Smooth muscle cell (in vitro differentiated cells): ENCODE measurements around the gene BAG1. TPM values are rescaled to one million over a fixed set of nuclear protein-coding genes. Genes with fewer than 3 reads are reported as not detected.
A peak's percentile ranks its signal among the peaks of the same experiment; 100 is the strongest.

Source experiments
- DNase-seq: peaks from one replicate; lab custom pipeline; 2025; ENCODE audit not compliant: unreplicated experiment; lab: John Stamatoyannopoulos, UW
- H2AFZ ChIP-seq: fragments of 200-600 bp; sonication (generic); 2 replicates; pipeline ENCODE4 v1.6.0; 2016; ENCODE audit warnings: antibody characterized with exemption, low read depth, mild to moderate bottlenecking
- H3F3A ChIP-seq: fragments of 200-600 bp; sonication (generic); 2 replicates; pipeline ENCODE4 v1.6.0; 2017; ENCODE audit warnings: antibody characterized with exemption, low read depth
- H3K27ac ChIP-seq: fragments of 200-600 bp; sonication (generic); 2 replicates; pipeline ENCODE4 v1.5.1; 2016; ENCODE audit warnings: low read depth, mild to moderate bottlenecking
- H3K27me3 ChIP-seq: fragments of 200-600 bp; sonication (generic); 2 replicates; pipeline ENCODE4 v1.6.1; 2016; ENCODE audit warnings: low read depth, mild to moderate bottlenecking
- H3K36me3 ChIP-seq: fragments of 200-600 bp; sonication (generic); 2 replicates; pipeline ENCODE4 v1.5.1; 2016; ENCODE audit warnings: low read depth
- H3K4me1 ChIP-seq: fragments of 200-600 bp; sonication (generic); 2 replicates; pipeline ENCODE4 v1.5.1; 2016; ENCODE audit warnings: low read depth
- H3K4me2 ChIP-seq: fragments of 200-600 bp; sonication (generic); 2 replicates; pipeline ENCODE4 v1.6.0; 2016; ENCODE audit warnings: mild to moderate bottlenecking
- H3K4me3 ChIP-seq: fragments of 200-600 bp; sonication (generic); 2 replicates; pipeline ENCODE4 v1.5.1; 2016; ENCODE audit warnings: mild to moderate bottlenecking
- H3K79me2 ChIP-seq: fragments of 200-600 bp; sonication (generic); 2 replicates; pipeline ENCODE4 v1.6.0; 2016; ENCODE audit warnings: low read depth, mild to moderate bottlenecking
- H3K9ac ChIP-seq: fragments of 200-600 bp; sonication (generic); 2 replicates; pipeline ENCODE4 v1.6.0; 2016; ENCODE audit warnings: low read depth
- H3K9me3 ChIP-seq: fragments of 200-600 bp; sonication (generic); replicated peaks from 2 replicates; pipeline ENCODE4 v1.5.1; 2016; ENCODE audit warnings: low read depth
- H4K20me1 ChIP-seq: fragments of 200-600 bp; sonication (generic); 2 replicates; pipeline ENCODE4 v1.6.0; 2016; ENCODE audit warnings: low read depth
- WGBS: methylation state at CpG from one replicate; pipeline ENCODE4 v1.1.7; 2016; ENCODE audit warnings: low lambda C conversion rate; 5-methylcytosine and 5-hydroxymethylcytosine counted together
- polyA plus RNA-seq: library from polyadenylated mRNA; unstranded; fragments of >200 nt; fragmentation: Nextera tagmentation; extraction: Ambion mirVana; gene quantifications from 2 replicates; pipeline ENCODE4 v1.2.1, GENCODE V29; 2016
- total RNA-seq: library from RNA; depleted of rRNA; stranded (reverse); fragments of >200 nt; gene quantifications from 2 replicates; pipeline ENCODE4 v1.2.3, GENCODE V29; 2014
- TF ChIP-seq, protein P1 (sequence below): fragments of 200-600 bp; sonication (generic); IDR thresholded peaks from 2 replicates; pipeline ENCODE4 v1.5.1; 2017; ENCODE audit warnings: borderline replicate concordance, mild to moderate bottlenecking, antibody characterized with exemption; ENCODE audit not compliant: insufficient read depth, poor library complexity, severe bottlenecking

BAG1 gene
- total and polyA plus RNA-seq, 2 experiments from 2014 or later, result 39.9 to 43.3 TPM

- DNase-seq, result no peak
- H3K27me3 ChIP-seq, result no peaks in the 10 kb centered on the region
- peaks cover 29% of the 10 kb centered on the region for H4K20me1 ChIP-seq
- H3K4me2 ChIP-seq, result no peak overlapping the region
- H3F3A ChIP-seq, result no peaks in the 10 kb centered on the region
- no peak overlapping the region for H3K9ac ChIP-seq
- peak overlapping the region; percentile 11 for H3K27ac ChIP-seq
- H3K4me1 ChIP-seq, result no peaks in the 10 kb centered on the region
- peaks cover 19% of the 10 kb centered on the region for H3K36me3 ChIP-seq
- no peak overlapping the region for H3K4me3 ChIP-seq
- TF ChIP-seq, protein P1, sequence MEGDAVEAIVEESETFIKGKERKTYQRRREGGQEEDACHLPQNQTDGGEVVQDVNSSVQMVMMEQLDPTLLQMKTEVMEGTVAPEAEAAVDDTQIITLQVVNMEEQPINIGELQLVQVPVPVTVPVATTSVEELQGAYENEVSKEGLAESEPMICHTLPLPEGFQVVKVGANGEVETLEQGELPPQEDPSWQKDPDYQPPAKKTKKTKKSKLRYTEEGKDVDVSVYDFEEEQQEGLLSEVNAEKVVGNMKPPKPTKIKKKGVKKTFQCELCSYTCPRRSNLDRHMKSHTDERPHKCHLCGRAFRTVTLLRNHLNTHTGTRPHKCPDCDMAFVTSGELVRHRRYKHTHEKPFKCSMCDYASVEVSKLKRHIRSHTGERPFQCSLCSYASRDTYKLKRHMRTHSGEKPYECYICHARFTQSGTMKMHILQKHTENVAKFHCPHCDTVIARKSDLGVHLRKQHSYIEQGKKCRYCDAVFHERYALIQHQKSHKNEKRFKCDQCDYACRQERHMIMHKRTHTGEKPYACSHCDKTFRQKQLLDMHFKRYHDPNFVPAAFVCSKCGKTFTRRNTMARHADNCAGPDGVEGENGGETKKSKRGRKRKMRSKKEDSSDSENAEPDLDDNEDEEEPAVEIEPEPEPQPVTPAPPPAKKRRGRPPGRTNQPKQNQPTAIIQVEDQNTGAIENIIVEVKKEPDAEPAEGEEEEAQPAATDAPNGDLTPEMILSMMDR, result no peak
- peaks cover 73% of the 10 kb centered on the region for H3K79me2 ChIP-seq
- no peaks in the 10 kb centered on the region for H3K9me3 ChIP-seq
- no peak overlapping the region for H2AFZ ChIP-seq
- WGBS, result 93% methylated on average over 1 of the region's 1 CpG
These were observed 32.9 kb upstream of the BAG1 start for GRCh38 chr9:33297432-33297831.

DNA sequence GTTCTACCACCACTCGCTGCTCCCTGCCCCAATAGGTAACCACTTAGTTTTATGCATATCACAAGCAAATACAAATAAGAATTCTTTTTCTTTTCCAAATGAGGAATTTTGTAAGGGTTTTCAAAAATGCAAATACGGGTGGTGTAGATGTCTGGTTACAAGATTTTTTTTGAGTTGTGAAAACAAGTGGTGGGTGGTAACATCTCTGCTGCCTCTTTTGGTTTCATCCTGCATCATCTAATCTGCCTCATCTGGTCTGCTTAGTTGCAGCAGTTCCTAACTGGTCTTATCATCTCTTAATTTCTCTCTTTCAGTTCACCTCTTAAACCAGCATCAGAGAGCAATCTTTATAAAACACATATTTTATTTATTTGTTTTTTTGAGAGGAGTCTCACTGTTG is 31.1 kb upstream of the BAG1 start:
- H3K27me3 ChIP-seq, result no peaks in the 10 kb centered on the region
- H3K9me3 ChIP-seq, result no peaks in the 10 kb centered on the region
- H3F3A ChIP-seq, result no peaks in the 10 kb centered on the region
- no peak overlapping the region for H3K27ac ChIP-seq
- no peak overlapping the region for H3K4me3 ChIP-seq
- no peak overlapping the region for H3K4me2 ChIP-seq
- H3K9ac ChIP-seq, result no peak overlapping the region
- peaks cover 88% of the 10 kb centered on the region for H3K79me2 ChIP-seq
- peaks cover 2% of the 10 kb centered on the region for H3K4me1 ChIP-seq
- H3K36me3 ChIP-seq, result peaks cover 12% of the 10 kb centered on the region
- peaks cover 29% of the 10 kb centered on the region for H4K20me1 ChIP-seq
- WGBS, result 90% methylated on average over 2 of the region's 2 CpGs
- TF ChIP-seq, protein P1, result no peak
- H2AFZ ChIP-seq, result no peak overlapping the region
- DNase-seq, result no peak

GRCh38 chr9:33294670-33295432 is 30.3 kb upstream of the BAG1 start:
- 97% methylated on average over 12 of the region's 12 CpGs for WGBS
- Histone ChIP-seq H4K20me1 (peaks cover 24% of the 10 kb centered on the region), H3K4me3 (no peak overlapping the region), H3K4me1 (peaks cover 2% of the 10 kb centered on the region), H3F3A (no peaks in the 10 kb centered on the region), H3K36me3 (peaks cover 7% of the 10 kb centered on the region), H3K27me3 (no peaks in the 10 kb centered on the region), H2AFZ (no peak overlapping the region), H3K27ac (no peak overlapping the region), H3K9ac (no peak overlapping the region), H3K79me2 (peaks cover 88% of the 10 kb centered on the region), H3K9me3 (no peaks in the 10 kb centered on the region), H3K4me2 (no peak overlapping the region)
- TF ChIP-seq, protein P1, result no peak
- DNase-seq, result no peak

DNA sequence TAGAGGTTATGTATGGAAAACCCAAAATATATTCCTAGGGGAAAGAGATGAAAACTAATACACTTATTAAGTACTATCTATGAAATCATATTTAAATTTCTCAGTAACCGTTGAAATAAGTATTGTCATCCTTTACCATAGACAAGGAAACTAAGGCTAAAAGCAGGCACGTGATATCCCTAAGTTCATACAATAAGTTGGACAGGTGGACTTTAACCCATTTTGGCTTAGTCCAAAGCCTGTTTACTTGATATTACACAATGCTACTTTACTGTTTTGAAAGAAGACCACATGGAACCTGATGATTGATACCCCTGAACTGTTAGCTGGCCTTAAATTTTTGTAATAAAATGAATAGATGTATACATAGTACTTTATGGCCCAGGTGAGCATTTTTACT is 29.3 kb upstream of the BAG1 start:
- peaks cover 2% of the 10 kb centered on the region for H3K4me1 ChIP-seq
- H2AFZ ChIP-seq, result no peak overlapping the region
- TF ChIP-seq, protein P1, result no peak
- 98% methylated on average over 2 of the region's 2 CpGs for WGBS
- peaks cover 4% of the 10 kb centered on the region for H3K36me3 ChIP-seq
- DNase-seq, result no peak
- H3K79me2 ChIP-seq, result peaks cover 77% of the 10 kb centered on the region
- no peaks in the 10 kb centered on the region for H3K9me3 ChIP-seq
- H3K27ac ChIP-seq, result peak overlapping the region; percentile 17
- no peak overlapping the region for H3K4me3 ChIP-seq
- peaks cover 14% of the 10 kb centered on the region for H4K20me1 ChIP-seq
- H3K27me3 ChIP-seq, result no peaks in the 10 kb centered on the region
- H3K4me2 ChIP-seq, result no peak overlapping the region
- no peaks in the 10 kb centered on the region for H3F3A ChIP-seq
- peak overlapping the region; percentile 2 for H3K9ac ChIP-seq
